Coronary artery (tissue), 2 donors: ENCODE measurements around the gene PSME1.

Experiments used
- DNase-seq: peaks from one replicate; pipeline ENCODE4 v3.0.0-alpha.2; 2017; ENCODE audit warnings: low spot score
- H3K27ac ChIP-seq, 2 donors: fragments of 200-600 bp; sonication (generic); one replicate each; pipeline ENCODE4 v1.5.1; 2016 to 2019
- H3K4me3 ChIP-seq: fragments of 200-600 bp; sonication (generic); 2 replicates; pipeline ENCODE4 v1.5.1; 2016; ENCODE audit warnings: mild to moderate bottlenecking, moderate library complexity
- CTCF ChIP-seq: fragments of 200-600 bp; sonication (generic); IDR thresholded peaks from one replicate; pipeline ENCODE4 v1.5.1; 2019; ENCODE audit warnings: antibody characterized with exemption

PSME1 gene

GRCh38 chr14:24162093-24162492, 26.1 kb downstream of the PSME1 start:
- H3K4me3 ChIP-seq = peak overlapping the region; percentile 80
- peak overlapping the region; percentile 88 to 97 for H3K27ac ChIP-seq
- peak; percentile 65 for DNase-seq
- TF ChIP-seq CTCF = no peak

GRCh38 chr14:24164518-24164991, 28.6 kb downstream of the PSME1 start:
- TF ChIP-seq CTCF = no peak
- peak; percentile 66 for DNase-seq
- H3K27ac ChIP-seq = no peak overlapping the region
- H3K4me3 ChIP-seq = no peak overlapping the region

- no peak overlapping the region for H3K4me3 ChIP-seq
- H3K27ac ChIP-seq = no peak overlapping the region
- peak; percentile 67 for DNase-seq
- no peak for TF ChIP-seq CTCF
These were observed 29.8 kb downstream of the PSME1 start for GRCh38 chr14:24165785-24166184.

GRCh38 chr14:24167469-24168114, 31.6 kb downstream of the PSME1 start:
- no peak overlapping the region for H3K27ac ChIP-seq
- no peak overlapping the region for H3K4me3 ChIP-seq
- TF ChIP-seq CTCF = no peak
- no peak for DNase-seq

GRCh38 chr14:24171422-24172260, 35.6 kb downstream of the PSME1 start, which contains the start of gene REC8:
REC8 (plus strand) TSS chr14:24172080; CDS start chr14:24172553, 473 bp downstream.
- peak within 1 kb of the TSS in 1 of 2 donors; percentile 27 for H3K27ac ChIP-seq
- H3K4me3 ChIP-seq = peak within 1 kb of the TSS; percentile 60
- TF ChIP-seq CTCF = no peak
- peak; percentile 78 for DNase-seq

GRCh38 chr14:24172261-24172860, 36.4 kb downstream of the PSME1 start:
- Histone ChIP-seq H3K4me3 (peak overlapping the region; percentile 60), H3K27ac (peak overlapping the region in 1 of 2 donors; percentile 27)
- DNase-seq = peak; percentile 64
- no peak for TF ChIP-seq CTCF
